ENCODE measurements around the gene TUBB2B. TPM values are rescaled to one million over a fixed set of nuclear protein-coding genes. Genes with fewer than 3 reads are reported as not detected.
"Not testable (repeated sequence)": the region's sequence is repeated elsewhere in the genome, so short reads cannot be mapped to it uniquely, and the experiment has no call there.

The TUBB2B gene
- total RNA-seq, 1 experiment from 2014 or later = 13.0 TPM

DNA sequence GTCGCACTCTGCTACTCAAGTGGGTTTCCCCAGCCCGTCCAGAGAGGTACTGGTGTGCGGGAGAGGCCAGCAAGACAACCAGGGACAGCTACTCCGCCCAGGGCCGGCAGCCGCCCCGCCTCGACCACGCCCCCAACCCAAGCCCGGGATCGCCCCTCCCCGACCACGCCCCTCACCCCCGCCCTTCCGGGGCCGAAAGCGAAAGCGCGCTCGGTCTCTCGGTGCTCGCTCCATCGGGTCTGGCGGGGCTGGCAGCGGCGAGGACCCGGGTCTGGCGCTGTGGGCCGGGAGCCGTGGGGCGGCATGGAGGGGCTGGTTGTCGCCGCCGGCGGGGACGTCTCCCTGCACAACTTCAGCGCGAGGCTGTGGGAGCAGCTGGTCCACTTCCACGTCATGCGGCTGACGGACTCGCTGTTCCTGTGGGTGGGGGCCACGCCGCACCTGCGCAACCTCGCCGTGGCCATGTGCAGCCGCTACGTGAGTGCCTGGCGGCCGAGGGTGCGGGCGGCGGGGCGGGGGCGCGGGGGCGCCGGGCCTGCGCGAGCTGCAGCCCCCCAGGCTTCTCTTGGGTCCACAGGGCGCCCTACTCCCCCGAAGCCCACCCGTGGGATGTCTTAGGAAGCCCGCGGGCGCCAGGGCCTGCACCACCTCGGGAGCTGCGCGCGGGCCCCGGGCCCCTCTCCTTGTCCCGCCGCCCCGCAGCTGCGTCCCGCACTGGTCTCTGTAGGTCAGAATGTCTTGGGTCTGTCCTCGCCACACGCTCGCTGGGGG is 31.5 kb upstream of the TUBB2B start, which contains the start of gene PSMG4:
PSMG4 (plus strand) TSS at position 228 of the 771 bp plus-strand sequence; CDS start at position 304, 76 bp downstream.
- DNase-seq (ENCODE audit: low spot score) = peak; percentile 83

DNA sequence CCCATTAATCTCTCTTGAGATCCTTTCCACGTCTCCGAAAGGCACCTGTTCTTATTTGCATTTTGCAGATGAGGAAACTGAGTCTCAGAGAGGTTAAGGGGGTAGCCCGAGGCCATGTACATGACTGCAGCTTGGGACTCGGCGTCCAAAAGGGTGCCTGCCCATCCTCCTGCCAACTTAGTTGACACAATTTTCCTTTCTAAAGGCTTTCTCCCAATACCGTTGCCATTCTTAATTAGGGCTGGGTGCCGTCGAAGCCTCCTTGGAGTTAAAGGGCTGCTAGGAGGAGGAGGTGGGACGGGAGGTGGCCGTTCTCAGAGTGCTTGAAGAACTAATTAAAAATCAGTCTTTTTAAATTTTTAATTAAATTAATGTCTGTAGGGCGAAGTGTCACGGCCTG is 30.7 kb upstream of the TUBB2B start:
- no peak for DNase-seq (ENCODE audit: low spot score)

DNA sequence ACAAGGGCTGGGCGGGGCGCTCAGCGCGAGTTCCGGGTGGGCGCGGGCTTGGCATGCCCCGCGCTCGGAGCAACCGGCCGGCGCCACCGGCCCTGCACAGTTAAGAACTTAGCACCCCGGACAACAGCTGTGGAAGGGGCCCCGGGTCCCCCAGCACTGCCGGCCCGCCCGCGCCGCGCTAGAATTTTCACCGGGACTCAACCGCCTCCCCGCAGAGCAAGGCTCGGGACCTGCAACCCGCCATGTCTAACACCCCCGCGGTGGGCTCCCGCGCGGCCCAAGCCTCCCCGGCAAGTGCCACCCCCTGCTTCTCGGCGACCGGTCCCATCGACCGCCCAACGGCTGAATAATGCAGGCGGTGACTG is 26.1 kb upstream of the TUBB2B start:
- DNase-seq (ENCODE audit: low spot score) = no peak

DNA sequence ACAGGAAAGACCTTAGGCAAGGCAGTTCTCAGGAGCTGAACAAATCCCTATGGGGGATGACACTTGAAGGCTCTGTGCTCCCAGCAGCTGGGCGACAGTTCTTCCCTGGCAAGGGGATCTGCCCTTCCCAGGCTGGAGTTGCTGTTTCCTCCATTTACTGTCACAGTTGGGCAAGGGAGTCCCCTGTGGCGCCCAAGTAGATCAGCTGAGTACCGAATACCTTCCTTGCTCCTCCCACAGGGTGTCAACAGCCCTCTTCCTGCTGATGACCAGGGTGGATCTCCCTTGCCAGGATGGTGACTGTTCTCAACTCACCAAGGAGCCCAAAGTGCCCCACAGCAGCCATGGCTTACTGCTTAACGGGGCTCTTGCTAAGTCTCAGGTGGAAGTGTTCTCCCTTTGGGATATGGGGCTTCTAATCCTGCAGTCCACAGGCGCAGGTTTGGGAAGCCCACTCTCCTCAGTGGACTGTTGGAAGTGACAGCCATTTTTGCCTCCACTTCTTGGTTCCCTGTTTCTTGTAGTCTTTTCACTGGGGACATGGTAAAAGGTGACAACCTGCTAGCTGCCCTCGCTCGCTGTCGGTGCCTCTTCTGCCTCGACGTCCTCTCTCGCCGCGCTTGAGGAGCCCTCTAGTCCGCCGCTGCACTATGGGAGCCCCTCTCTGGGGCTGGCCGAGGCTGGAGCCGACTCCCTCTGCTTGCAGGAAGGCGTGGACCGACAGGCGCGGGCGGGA is 25.6 kb upstream of the TUBB2B start:
- DNase-seq (ENCODE audit: low spot score) = peak; percentile 48

DNA sequence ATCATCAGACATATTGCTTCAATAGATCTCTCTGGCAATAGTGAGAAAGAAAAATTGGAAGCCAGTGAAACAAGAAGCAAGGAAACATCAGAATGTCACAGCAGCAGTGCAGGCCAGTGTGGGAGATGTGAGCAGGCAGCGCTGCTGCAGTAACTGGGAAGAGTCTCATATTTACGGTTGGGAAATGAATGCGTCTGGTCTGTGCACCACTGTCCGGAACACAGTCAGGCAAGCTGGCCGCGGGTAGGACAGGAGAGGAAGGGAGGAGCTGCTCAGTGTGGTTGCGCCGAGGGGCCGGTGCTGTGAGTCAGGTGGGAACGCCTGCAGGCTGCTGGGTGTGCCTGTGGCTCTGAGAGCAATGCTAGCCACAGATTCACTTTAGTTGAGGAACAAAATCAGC is 24.9 kb upstream of the TUBB2B start:
- DNase-seq (ENCODE audit: low spot score) = peak; percentile 75

DNA sequence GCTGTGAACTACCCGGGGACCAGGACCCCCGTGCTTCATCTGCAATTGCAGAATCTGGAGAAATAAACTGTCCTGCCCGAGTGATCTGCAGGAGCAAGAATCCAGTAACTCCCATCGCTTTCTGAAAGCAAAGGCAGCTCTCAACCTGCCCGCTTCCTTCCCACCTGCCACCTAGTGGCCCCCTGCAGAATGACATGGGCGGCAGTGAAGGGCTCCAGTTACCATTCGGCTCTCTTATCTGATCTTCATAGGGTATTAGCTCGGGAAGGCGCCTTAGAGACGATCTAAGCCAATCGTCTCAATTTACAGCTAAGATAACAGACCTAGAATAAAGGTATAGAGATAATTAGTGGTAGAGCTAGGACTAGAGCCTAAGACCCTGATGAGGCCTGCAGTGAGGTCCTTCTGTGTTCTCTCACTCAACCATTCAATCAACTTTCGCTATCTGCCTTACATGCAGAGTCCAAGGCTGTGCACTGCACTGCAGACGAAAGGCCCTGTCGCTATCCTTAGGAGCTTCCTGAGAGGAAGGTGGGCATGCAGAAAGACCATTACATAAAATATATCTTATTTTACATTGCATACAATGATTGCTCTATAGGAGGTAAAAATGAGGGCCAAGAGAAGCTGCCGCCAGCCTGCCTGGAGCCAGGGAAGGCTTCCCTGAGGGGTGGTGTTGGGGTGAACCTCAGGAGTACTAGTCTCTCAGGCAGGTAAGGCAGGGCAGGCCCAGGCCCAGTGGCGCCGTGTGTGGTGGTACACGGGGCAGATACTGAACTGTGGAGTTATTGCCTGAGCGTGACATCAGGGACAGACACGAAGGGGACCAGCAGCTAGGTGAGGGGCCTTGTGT is 24.2 kb upstream of the TUBB2B start:
- DNase-seq (ENCODE audit: low spot score) = peak; percentile 86

DNA sequence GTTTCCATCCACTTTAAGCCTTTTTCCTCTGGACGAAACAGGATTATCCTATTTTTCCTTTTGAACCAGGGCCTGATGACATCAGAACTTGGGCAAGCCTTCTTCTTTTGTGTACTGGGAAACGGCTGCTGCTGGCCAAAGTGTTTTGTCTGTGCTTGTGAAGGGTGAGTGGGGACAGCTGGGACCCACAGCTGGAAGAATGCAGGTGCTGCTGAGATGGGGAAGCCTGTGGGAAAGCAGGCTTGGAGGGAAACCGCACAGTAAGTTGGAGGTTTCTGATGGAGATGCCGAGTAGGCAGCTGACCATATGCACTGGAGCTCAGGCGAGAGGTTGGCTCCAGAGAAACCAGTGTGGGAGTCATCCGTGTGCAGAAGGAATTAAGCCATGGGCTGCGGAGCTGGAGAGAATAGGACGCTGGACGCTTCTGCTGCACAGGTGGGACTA is 22.8 kb upstream of the TUBB2B start:
- DNase-seq (ENCODE audit: low spot score) = no peak

DNA sequence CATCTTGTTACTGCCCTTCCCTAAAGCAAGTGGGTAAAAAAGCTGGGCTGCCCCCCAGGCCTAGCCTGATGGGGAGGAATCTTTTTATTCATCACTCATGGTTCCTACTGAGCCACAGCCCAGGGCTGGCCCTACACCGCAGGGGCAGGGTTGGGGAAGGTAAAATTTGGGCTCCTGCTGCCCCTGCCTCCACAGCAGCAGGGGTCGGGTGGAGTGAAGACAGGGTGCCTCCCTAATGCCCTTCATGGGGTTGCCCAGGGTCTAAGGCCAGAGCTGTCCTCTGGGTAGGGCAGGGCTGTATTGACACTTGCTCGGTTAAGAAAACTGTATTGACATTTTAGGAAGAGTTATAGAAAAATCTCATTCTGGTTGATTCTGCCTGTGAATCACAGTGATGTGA is 22.4 kb upstream of the TUBB2B start:
- no peak for DNase-seq (ENCODE audit: low spot score)

DNA sequence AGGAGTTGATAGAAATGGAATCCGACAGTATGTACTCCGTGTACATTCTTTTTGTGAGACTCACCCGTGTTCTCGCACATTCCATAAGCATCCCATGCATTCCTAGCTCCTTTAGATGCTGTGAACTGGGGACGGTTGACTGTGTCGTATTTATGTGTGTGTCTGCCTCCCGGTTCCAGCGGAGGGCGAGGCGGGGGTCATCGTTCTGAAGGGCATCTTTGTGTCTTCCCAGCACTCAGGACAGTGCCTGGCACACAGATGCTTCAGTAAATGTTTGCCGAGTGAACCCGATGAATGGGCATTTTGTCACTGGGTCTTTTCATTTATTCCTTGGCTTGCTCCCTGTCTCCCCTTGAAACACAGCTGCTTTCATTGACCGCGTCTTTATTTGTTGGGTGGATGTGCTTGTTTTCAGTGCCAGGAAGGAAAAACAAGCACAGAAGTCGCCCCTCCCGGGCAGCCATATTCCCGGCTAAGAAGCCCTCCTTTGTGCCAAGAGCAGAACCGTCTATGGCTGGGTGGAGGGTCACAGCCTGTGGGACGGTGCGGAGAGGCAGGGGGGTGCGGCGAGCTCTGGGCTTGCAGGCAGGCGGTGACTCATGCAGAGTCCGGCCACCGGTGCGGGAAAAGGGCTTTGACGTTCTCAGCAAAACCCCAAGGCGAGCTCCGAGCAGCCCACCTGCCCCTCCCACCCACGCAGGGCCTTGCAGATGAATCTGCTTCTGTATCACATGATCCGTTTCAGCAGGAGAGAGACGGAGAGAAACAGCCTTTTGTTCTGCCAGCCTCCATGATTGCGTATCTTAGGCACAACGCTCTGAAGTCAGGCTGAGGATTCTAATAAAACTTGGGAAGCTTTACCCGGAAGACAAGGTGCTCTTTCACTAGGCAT is 20.0 kb upstream of the TUBB2B start:
- peak; percentile 82 for DNase-seq (ENCODE audit: low spot score)

DNA sequence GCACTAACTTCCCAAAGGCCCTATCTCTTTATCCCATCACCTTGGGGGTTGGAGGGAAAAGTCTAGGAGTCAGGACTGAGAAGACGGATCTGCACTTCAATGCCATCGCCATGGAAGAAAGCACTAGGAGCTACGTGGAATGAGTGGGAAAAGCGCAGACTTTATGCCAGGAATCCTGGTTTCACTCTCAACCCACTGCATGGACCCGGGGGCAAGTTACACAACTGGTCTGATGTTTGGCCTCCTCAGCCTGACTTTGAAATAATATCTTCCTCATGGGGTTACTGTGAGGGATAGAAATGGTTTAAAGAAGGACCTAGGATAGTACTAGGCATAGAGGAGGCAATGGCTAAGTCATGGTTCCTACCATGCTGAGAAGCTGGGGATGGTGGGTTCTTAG is 17.8 kb upstream of the TUBB2B start:
- no peak for DNase-seq (ENCODE audit: low spot score)

DNA sequence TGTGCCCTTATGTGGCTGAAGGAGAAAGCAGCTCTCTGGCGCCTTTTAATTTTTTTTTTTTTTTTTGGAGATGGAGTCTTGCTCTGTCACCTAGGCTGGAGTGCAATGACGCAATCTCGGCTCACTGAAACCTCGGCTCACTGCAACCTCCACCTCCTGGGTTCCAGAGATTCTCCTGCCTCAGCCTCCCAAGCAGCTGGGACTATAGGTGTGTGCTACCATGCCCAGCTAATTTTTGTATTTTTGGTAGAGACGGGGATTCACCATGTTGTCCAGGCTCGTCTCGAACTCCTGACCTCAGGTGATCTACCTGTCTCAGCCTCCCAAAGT is 17.3 kb upstream of the TUBB2B start:
- not testable (repeated sequence) for DNase-seq (ENCODE audit: low spot score)

DNA sequence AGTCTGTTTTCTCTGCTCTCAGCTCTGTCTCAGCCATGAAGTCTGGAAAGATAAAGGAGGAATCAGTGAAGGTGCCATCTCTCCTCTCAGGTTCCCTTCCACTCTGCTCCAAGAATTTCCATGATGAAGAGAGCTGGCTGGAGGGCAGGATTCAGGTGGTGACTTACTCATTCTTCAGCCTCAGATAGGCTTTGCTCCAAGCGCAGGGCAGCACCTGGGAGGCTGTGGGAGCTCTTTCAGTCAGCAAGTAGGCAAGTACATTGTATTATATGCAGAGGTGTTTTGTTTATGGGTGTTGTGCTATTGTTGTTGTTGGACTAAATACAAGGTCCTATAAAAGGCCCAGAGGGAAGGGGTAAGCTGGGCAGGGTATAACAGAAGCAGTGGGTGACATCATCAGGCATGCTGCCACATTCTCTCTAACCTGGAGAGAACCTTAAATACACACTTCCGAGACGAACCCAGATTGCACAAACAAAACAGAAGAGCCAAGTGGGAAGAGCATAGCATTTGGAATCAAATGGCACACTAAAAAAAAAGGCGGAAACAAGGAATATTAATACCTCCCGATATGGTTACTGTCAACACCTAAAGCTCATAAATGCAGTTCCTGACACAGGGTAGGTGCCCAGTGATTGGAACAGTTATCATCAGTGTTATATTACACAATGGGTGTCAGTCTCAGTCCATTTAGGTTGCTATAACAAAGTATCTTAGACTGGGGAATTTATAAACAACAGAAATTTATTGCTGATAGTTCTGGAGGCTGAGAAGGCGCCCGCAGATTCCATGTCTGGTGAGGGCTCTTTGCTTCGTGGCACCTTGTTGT is 16.8 kb upstream of the TUBB2B start:
- no peak for DNase-seq (ENCODE audit: low spot score)

DNA sequence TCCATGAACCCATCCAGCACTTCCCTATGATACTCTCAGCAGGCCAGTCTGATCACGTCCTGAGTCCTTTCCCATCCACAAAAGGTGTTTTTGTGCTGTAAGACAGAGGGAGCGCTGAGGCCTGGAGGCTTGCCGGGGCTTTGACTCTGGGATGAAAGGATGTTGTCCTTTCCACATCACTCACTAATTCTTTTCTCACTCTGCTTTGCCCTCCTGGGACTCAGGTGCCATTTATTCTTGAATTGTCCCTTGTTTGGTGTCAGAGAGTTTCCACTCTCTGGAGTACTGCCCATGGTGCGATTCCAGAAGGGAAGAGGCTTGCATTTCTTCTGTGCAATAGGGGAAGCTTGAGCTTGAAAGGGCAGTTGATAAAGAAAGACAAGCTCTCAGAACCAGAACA is 15.3 kb upstream of the TUBB2B start:
- DNase-seq (ENCODE audit: low spot score) = no peak

DNA sequence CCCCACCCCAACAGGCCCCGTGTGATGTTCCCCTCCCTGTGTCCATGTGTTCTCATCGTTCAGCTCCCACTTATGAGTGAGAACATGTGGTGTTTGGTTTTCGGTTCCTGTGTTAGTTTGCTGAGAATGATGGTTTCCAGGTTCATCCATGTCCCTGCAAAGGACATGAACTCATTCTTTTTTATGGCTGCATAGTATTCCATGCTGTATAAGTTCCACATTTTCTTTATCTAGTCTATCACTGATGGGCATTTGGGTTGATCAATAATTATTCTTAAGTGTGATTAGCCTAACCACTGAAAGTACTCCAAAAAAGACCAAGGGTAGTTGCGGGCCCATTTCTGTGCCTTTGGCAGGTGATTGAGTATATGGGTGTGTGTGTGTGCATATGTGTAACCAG is 14.3 kb upstream of the TUBB2B start:
- DNase-seq (ENCODE audit: low spot score) = not testable (repeated sequence)

DNA sequence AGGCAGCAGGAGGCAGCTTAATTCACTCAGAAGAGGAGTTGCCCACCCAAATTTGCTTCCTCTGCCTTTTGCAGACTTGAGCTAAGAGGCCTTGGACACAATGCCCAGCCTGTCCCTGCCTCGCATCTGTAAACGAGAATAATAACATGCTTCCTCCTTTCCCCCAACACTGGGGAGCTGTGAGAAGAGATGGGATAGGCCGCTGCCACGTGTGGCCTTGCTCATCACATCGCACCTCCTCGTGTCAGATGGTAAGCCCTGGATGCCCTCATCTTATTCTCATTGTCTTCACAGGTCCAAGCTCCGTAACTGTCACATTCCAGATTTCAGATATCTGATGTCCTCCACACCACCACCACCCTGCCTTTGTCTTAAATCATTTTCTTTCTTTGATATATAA is 13.1 kb upstream of the TUBB2B start:
- no peak for DNase-seq (ENCODE audit: low spot score)

DNA sequence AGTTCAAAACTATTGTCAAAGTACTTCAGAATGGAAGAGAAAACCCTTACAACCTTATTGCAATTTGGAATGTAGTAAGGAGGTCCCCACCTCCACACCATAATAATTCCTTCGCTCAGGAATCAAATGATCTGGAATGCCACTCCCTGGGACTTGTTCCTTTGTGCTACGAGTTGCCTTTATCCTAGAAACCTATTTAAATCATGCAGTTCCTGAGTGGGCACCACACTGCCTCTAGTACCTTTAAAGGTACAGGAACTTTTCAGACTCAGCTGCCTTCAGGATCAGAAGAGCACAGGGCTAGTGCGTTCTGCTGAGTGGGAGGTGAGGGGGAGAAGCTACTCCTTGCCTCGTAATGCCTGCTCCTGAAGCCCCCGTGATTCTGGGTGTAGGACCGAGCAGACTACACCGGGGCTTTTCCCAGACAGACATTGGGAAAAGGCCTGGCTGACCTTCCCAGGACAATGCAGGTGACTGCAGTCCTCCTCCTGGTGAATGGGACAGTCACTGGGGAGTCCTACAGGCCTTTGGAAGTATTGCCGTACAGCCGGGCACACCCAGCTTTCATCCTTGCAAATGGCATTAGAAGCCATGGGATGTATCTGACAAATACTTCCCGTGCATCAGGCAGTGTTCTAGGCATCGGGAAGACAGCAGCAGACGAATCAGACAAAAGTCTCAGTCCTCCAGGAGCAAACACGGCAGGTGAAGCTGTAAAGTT is 11.8 kb upstream of the TUBB2B start:
- DNase-seq (ENCODE audit: low spot score) = no peak

DNA sequence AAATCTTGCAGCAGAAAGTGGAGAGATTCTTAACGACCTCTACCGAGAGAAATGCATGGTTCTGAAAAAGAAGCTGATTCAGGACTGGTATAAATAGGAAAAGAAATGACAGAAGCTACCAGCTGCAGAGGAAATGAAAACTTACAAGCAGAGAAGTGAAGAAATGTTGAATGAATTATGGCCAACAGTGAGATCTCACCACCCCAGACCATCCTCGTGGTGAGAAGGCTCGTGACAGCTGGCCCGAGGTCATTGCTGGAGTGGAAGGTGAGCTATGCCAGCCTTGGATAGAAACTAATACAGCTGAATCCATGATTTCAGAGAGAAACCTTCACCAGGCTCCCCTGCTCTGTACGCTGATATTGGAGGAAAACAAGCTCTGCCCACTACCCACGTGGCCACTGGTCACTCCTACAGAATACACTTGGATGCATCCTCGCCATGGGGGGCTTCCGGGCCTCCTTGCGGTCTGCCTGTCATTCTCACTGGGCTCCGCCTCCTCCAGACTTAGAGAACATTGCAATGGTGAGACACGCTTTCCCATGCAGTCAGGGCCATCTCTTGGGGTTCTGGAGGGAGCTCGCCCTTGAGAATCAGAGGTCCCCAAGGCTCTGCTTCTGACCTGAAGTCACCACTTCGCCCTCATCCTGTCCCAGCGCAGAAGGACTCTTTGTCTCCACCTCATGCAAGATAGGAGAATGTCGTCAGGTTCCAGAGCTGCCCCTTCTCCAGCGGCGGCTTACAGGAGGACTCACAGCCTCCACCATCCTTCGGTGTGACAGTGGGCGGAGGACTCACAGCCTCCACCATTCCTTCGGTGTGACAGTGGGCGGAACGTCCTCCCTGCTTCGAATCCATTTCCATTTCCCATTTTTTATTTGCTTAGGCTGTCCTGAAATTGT is 10.6 kb upstream of the TUBB2B start:
- DNase-seq (ENCODE audit: low spot score) = no peak

DNA sequence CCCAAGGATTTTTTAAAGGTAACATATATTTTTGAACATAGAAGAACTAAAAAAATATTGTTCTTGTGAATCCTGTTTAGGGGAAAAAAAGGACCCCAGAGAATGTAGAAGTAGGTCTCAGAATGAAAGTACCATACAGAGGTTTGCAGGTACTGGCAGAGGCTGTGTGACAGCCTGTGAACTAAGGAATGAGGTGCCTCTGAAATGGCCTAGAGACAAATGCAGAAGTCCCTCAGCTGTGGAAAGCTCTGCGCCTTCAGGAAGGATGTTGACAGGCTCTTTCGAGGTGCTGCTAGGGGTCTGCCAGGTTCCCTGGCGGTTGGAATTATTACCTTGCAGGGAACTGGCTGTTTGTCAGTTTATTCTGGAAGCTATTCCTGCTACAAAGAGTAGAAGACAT is 8.6 kb upstream of the TUBB2B start:
- DNase-seq (ENCODE audit: low spot score) = no peak

DNA sequence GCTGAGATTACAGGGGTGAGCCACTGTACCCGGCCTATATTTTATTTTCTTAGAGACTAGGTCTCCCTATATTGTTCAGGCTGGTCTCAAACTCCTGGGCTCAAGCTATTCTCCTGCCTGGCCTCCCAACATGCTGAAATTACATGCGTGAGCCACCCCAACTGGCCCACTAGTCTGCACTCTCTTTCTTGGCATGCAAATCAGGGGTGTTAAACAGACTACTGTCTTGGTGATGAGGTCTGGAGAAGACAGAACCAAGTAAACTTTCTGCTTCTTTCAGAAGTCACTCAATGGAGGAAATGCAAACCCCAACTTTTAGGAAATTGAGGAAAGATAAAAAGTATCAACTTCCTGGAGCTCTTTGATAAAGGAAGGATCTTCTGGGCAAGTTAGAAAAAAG is 8.0 kb upstream of the TUBB2B start:
- no peak for DNase-seq (ENCODE audit: low spot score)
